ENCODE results near the gene LSAMP.

Gene LSAMP

GRCh38 chr3:116154389-116154788, 290.9 kb downstream of the LSAMP start:
- no peak for DNase-seq

- DNase-seq = no peak
Observed at GRCh38 chr3:116153174-116153573, 292.1 kb downstream of the LSAMP start.

- no peak for DNase-seq
Observed at GRCh38 chr3:116150655-116151167, 294.6 kb downstream of the LSAMP start.

GRCh38 chr3:116148881-116149851, 296.1 kb downstream of the LSAMP start:
- no peak for DNase-seq

- DNase-seq = no peak
Observed at GRCh38 chr3:116145613-116146012, 299.7 kb downstream of the LSAMP start.

GRCh38 chr3:116141724-116142123, 303.6 kb downstream of the LSAMP start:
- DNase-seq = no peak

- DNase-seq = no peak
Observed at GRCh38 chr3:116140100-116140689, 305.1 kb downstream of the LSAMP start.

- DNase-seq = no peak
Observed at GRCh38 chr3:116139641-116140040, 305.6 kb downstream of the LSAMP start.

- no peak for DNase-seq
Observed at GRCh38 chr3:116135457-116136085, 309.7 kb downstream of the LSAMP start.

GRCh38 chr3:116129187-116129946, 315.9 kb downstream of the LSAMP start:
- DNase-seq = no peak

- no peak for DNase-seq
Observed at GRCh38 chr3:116127464-116127863, 317.8 kb downstream of the LSAMP start.

GRCh38 chr3:116124166-116124565, 321.1 kb downstream of the LSAMP start:
- no peak for DNase-seq

- DNase-seq = no peak
Observed at GRCh38 chr3:116118475-116119169, 326.7 kb downstream of the LSAMP start.

- DNase-seq = no peak
Observed at GRCh38 chr3:116114586-116114985, 330.7 kb downstream of the LSAMP start.

GRCh38 chr3:116112696-116113095, 332.6 kb downstream of the LSAMP start:
- no peak for DNase-seq

GRCh38 chr3:116111765-116112164, 333.5 kb downstream of the LSAMP start:
- DNase-seq = no peak

- DNase-seq = no peak
Observed at GRCh38 chr3:116103868-116104530, 341.3 kb downstream of the LSAMP start.

- no peak for DNase-seq
Observed at GRCh38 chr3:116102037-116102436, 343.2 kb downstream of the LSAMP start.

GRCh38 chr3:116097226-116097625, 348.1 kb downstream of the LSAMP start:
- DNase-seq = no peak

- DNase-seq = no peak
Observed at GRCh38 chr3:116096631-116097030, 348.7 kb downstream of the LSAMP start.

- DNase-seq = no peak
Observed at GRCh38 chr3:116093374-116093773, 351.9 kb downstream of the LSAMP start.

- DNase-seq = no peak
Observed at GRCh38 chr3:116087426-116087825, 357.9 kb downstream of the LSAMP start.
